Vagina (tissue), 2 donors: ENCODE measurements around the gene PPIA.

Source experiments
- CTCF ChIP-seq, 3 experiments: fragments of 450-650 bp in 2 of 3; fragments of 200-600 bp in 1 of 3; sonication (generic) in 1 of 3; IDR thresholded peaks; one replicate each; pipeline ENCODE4 v1.5.1; 2017 to 2019; ENCODE audit warnings: antibody characterized with exemption in 3 of 3, mild to moderate bottlenecking in 2 of 3, moderate library complexity in 2 of 3
- POLR2A ChIP-seq, 2 donors: fragments of 450-650 bp; IDR thresholded peaks; one replicate each; pipeline ENCODE4 v1.6.1; 2017; ENCODE audit warnings: antibody characterized with exemption in 2 of 2, mild to moderate bottlenecking in 2 of 2, moderate library complexity in 2 of 2

DNA sequence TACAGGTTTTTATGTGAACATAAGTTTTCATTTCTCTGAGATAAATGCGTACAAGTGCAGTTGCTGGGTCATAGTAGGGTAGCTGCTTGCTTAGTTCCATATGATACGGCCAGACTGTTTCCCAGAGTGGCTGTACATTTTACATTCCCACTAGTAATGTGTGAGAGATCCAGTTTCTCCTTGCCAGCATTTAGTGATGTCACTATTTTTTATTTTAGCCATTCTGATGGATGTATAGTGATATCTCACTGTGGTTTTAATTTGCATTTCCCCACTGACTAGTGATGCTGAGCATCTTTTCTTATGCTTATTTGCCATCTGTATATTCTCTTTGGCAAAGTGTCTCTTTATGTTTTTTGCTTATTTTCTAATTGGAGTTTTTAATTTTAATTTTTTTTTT, 43.7 kb upstream of the PPIA start:
- no peak for TF ChIP-seq CTCF (IDR thresholded peaks at IDR 0.05)
- no peak for TF ChIP-seq POLR2A (IDR thresholded peaks at IDR 0.05)
